ENCODE data around the gene TMEM242. TPM values are rescaled to one million over a fixed set of nuclear protein-coding genes. Genes with fewer than 3 reads are reported as not detected.

The TMEM242 gene
- total and polyA plus RNA-seq, 8 donors = 3.4 to 6.2 (median 4.5) TPM

- no peak for TF ChIP-seq CTCF (IDR thresholded peaks at IDR 0.05)
- no peaks in the 10 kb centered on the region for H3K27me3 ChIP-seq
- WGBS, 2 donors = 74 to 86% methylated on average over 3 of the region's 3 CpGs
- no peak for DNase-seq
- intact Hi-C loops (cut with DNase I) = loop anchor here in 1 of 3 donors (10.0 kb wide), 1 partner anchor 331 kb away; no protein-coding TSS in a partner anchor
- no peaks in the 10 kb centered on the region for H3K9me3 ChIP-seq
- no peak overlapping the region for H3K27ac ChIP-seq
- ATAC-seq = no peak
- no peaks in the 10 kb centered on the region for H3K4me1 ChIP-seq
- FAIRE-seq = no peak
- H3K36me3 ChIP-seq = no peaks in the 10 kb centered on the region
- no peak overlapping the region for H3K4me3 ChIP-seq
Measured at GRCh38 chr6:157333956-157334355, 10.6 kb upstream of the TMEM242 start.

- TF ChIP-seq CTCF (IDR thresholded peaks at IDR 0.05) = no peak
- no peak for ATAC-seq
- WGBS, 2 donors = 73 to 84% methylated on average over 4 of the region's 4 CpGs
Measured at GRCh38 chr6:157333537-157333936, 10.2 kb upstream of the TMEM242 start.

GRCh38 chr6:157332813-157333212, 9.5 kb upstream of the TMEM242 start:
- H3K27ac ChIP-seq = no peak overlapping the region
- intact Hi-C loops (cut with DNase I) = loop anchor here in 1 of 3 donors (10.0 kb wide), 1 partner anchor 332 kb away; no protein-coding TSS in a partner anchor
- no peak overlapping the region for H3K4me3 ChIP-seq
- 46 to 66% methylated on average over 7 of the region's 7 CpGs for WGBS, 2 donors
- ATAC-seq (no peak), DNase-seq (no peak), FAIRE-seq (no peak)
- no peaks in the 10 kb centered on the region for H3K36me3 ChIP-seq
- H3K4me1 ChIP-seq = no peaks in the 10 kb centered on the region
- TF ChIP-seq CTCF (IDR thresholded peaks at IDR 0.05) = no peak
- H3K27me3 ChIP-seq = no peaks in the 10 kb centered on the region
- no peaks in the 10 kb centered on the region for H3K9me3 ChIP-seq

More at GRCh38 chr6:157333537-157333936, 10.2 kb upstream of the TMEM242 start:
- Histone ChIP-seq H3K27me3 (no peaks in the 10 kb centered on the region), H3K4me1 (no peaks in the 10 kb centered on the region), H3K4me3 (no peak overlapping the region), H3K9me3 (no peaks in the 10 kb centered on the region), H3K27ac (no peak overlapping the region), H3K36me3 (no peaks in the 10 kb centered on the region)
- FAIRE-seq = no peak
- intact Hi-C loops (cut with DNase I) = loop anchor here in 1 of 3 donors (10.0 kb wide), 1 partner anchor 331 kb away; no protein-coding TSS in a partner anchor
- no peak for DNase-seq

GRCh38 chr6:157330831-157331230, 7.5 kb upstream of the TMEM242 start:
- H3K27me3 ChIP-seq = no peaks in the 10 kb centered on the region
- no peaks in the 10 kb centered on the region for H3K4me1 ChIP-seq
- no peaks in the 10 kb centered on the region for H3K36me3 ChIP-seq
- no peak for TF ChIP-seq CTCF (IDR thresholded peaks at IDR 0.05)
- no peak overlapping the region for H3K27ac ChIP-seq
- DNase-seq = no peak
- FAIRE-seq = no peak
- H3K4me3 ChIP-seq = no peak overlapping the region
- 49 to 60% methylated on average over 2 of the region's 2 CpGs for WGBS, 2 donors
- ATAC-seq = no peak
- intact Hi-C loops (cut with DNase I) = loop anchor here in 1 of 3 donors (10.0 kb wide), 1 partner anchor 334 kb away; no protein-coding TSS in a partner anchor
- no peaks in the 10 kb centered on the region for H3K9me3 ChIP-seq

- WGBS, 2 donors = 62 to 71% methylated on average over 1 of the region's 1 CpG
- Histone ChIP-seq H3K36me3 (no peaks in the 10 kb centered on the region), H3K9me3 (no peaks in the 10 kb centered on the region), H3K27me3 (no peaks in the 10 kb centered on the region), H3K4me3 (no peak overlapping the region), H3K4me1 (no peaks in the 10 kb centered on the region), H3K27ac (no peak overlapping the region)
- no peak for DNase-seq
- TF ChIP-seq CTCF (IDR thresholded peaks at IDR 0.05) = no peak
- no peak for FAIRE-seq
- intact Hi-C loops (cut with DNase I) = loop anchor here in 1 of 3 donors (10.0 kb wide), 1 partner anchor 335 kb away; no protein-coding TSS in a partner anchor
- no peak for ATAC-seq
Measured at GRCh38 chr6:157329829-157330228, 6.5 kb upstream of the TMEM242 start.
